Panc1 (cell line): ENCODE measurements around the gene TMOD2. TPM values are rescaled to one million over a fixed set of nuclear protein-coding genes. Genes with fewer than 3 reads are reported as not detected.
"Not testable (repeated sequence)": the region's sequence is repeated elsewhere in the genome, so short reads cannot be mapped to it uniquely, and the experiment has no call there.

Source experiments
- ATAC-seq: fragments of 200-7000 bp; cut with Tn5 transposase; 2 replicates; pipeline ENCODE4 v1.9.1; 2020; ENCODE audit warnings: mild to moderate bottlenecking, moderate library complexity
- BruUV-seq: library from RNA; stranded (reverse); fragments of 400-500 nt; replicated peaks from 2 replicates; lab custom pipeline; 2021; lab: Mats Ljungman, UMichigan
- CTCF ChIA-PET: fragments of 300-600 bp; sonication (Branson Sonifier 250); formaldehyde crosslinking; loops from one replicate; lab custom pipeline; 2022; ENCODE audit warnings: antibody characterized with exemption; lab: Charles Lee
- POLR2A ChIA-PET: fragments of 300-600 bp; sonication (Branson Sonifier 250); formaldehyde crosslinking; loops from one replicate; lab custom pipeline; 2022; ENCODE audit warnings: antibody characterized with exemption; lab: Charles Lee
- DNase-seq: peaks from one replicate; pipeline ENCODE4 v3.0.0-alpha.2; 2010; ENCODE audit warnings: low read depth, low spot score
- H3K27ac ChIP-seq: 2 replicates; pipeline ENCODE4 v1.5.1; 2011; ENCODE audit warnings: mild to moderate bottlenecking, low read length, inconsistent platforms
- H3K27me3 ChIP-seq: fragments of 200-500 bp; sonication (Bioruptor generic); 2 replicates; pipeline ENCODE4 v1.6.0; 2014; ENCODE audit warnings: low read length, inconsistent platforms; ENCODE audit not compliant: control insufficient read depth, insufficient read depth
- H3K36me3 ChIP-seq: fragments of 200-500 bp; sonication (Bioruptor generic); 2 replicates; pipeline ENCODE4 v1.5.1; 2014; ENCODE audit warnings: inconsistent platforms, mild to moderate bottlenecking, low read length, moderate library complexity; ENCODE audit not compliant: control insufficient read depth, insufficient read depth
- H3K4me1 ChIP-seq: 2 replicates; pipeline ENCODE4 v1.5.1; 2011; ENCODE audit warnings: inconsistent platforms, mild to moderate bottlenecking, low read length, moderate library complexity; ENCODE audit not compliant: control insufficient read depth, insufficient read depth
- H3K4me3 ChIP-seq, 2 experiments: 2 replicates each; pipeline ENCODE4 v1.5.1; 2011 to 2012; ENCODE audit warnings: low read depth in 2 of 2, low read length in 2 of 2, mild to moderate bottlenecking in 2 of 2, inconsistent platforms in 1 of 2, moderate library complexity in 1 of 2
- H3K9me3 ChIP-seq: fragments of 200-500 bp; sonication (Bioruptor generic); 2 replicates; pipeline ENCODE4 v1.5.1; 2014; ENCODE audit warnings: low read depth, mild to moderate bottlenecking, inconsistent platforms, low read length, moderate library complexity; ENCODE audit not compliant: control insufficient read depth, insufficient read depth
- POLR2AphosphoS5 ChIP-seq: IDR thresholded peaks from 2 replicates; pipeline ENCODE4 v1.6.1; 2012; ENCODE audit warnings: mild to moderate bottlenecking, low read depth, low read length, moderate library complexity
- SIN3A ChIP-seq: IDR thresholded peaks from 2 replicates; pipeline ENCODE4 v1.6.1; 2012; ENCODE audit warnings: low read depth, mild to moderate bottlenecking, low read length, moderate library complexity, borderline replicate concordance; ENCODE audit not compliant: insufficient read depth
- TCF7L2 ChIP-seq: IDR thresholded peaks from 2 replicates; pipeline ENCODE4 v1.6.1; 2011; ENCODE audit warnings: mild to moderate bottlenecking, low read depth, low read length, inconsistent platforms
- in situ Hi-C: cut with HindIII; loops from 2 replicates; pipeline ENCODE4 v1.10.0; 2016; ENCODE audit warnings: low sequenced_read_pairs, low pct_unique_long_range_greater_than_20kb
- intact Hi-C: fragments of 100-400 bp; cut with micrococcal nuclease; formaldehyde crosslinking; loops from one replicate; pipeline ENCODE4 v1.10.0; 2022; ENCODE audit not compliant: unreplicated experiment
- total RNA-seq: library from RNA; stranded (reverse); gene quantifications from one replicate; pipeline ENCODE4 v1.2.1, GENCODE V29; 2021; ENCODE audit not compliant: unreplicated experiment
- TF ChIP-seq, protein P1 (sequence below): fragments of 450-650 bp; IDR thresholded peaks from 2 replicates; pipeline ENCODE4 v1.5.1; 2017; ENCODE audit warnings: mild to moderate bottlenecking
- TF ChIP-seq, protein P2 (sequence below), 2 experiments: IDR thresholded peaks; 2 replicates each; pipeline ENCODE4 v1.6.1; 2011 to 2012; ENCODE audit warnings: low read depth in 2 of 2, control low read depth in 1 of 2, low read length in 1 of 2, mild to moderate bottlenecking in 1 of 2, moderate library complexity in 1 of 2; ENCODE audit not compliant: insufficient read depth in 1 of 2

Gene TMOD2
- total RNA-seq, 1 experiment from 2014 or later: 1.7 TPM

DNA sequence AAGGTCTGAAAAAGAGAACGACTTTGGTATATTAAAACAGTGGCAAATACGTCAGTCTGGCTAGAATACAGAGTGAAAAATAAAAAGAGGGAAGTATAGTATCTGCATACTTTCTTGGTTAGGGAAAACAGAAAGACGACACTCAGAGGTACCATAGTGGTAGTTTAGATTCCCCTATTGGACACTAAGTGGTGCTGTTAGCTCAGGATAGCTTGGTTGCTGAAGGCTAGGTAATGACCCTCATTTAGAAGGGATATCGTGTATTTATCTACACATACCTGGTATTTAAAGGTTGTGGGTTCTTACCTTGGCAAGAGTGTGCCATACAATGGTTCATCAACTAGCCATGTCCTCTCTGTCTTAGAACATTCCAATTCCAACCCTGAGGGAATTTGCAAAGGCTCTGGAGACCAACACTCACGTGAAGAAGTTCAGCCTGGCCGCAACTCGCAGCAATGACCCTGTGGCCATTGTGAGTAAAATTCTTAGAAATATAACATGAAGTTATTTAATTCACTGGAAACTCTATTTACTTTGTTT is 31.0 kb downstream of the TMOD2 start:
- in situ Hi-C loops: no loop called here
- no TSS peak for BruUV-seq
- Histone ChIP-seq H3K27ac (no peak overlapping the region), H3K36me3 (no peaks in the 10 kb centered on the region), H3K27me3 (no peaks in the 10 kb centered on the region), H3K9me3 (no peaks in the 10 kb centered on the region; the same call in 1 of the 2 replicates), H3K4me3 (no peak overlapping the region), H3K4me1 (no peaks in the 10 kb centered on the region)
- ChIA-PET POLR2A (interaction anchor here (0.5 kb wide), 1 partner anchor 94 kb away, joined by 4 read pairs; no protein-coding TSS in a partner anchor), CTCF (interaction anchor here (0.5 kb wide), 1 partner anchor 164 kb away, joined by 3 read pairs; no protein-coding TSS in a partner anchor)
- ATAC-seq (peak; percentile 68; the same call in 1 of the 2 replicates), DNase-seq (no peak)
- intact Hi-C loops: no loop called here
- no peak for TF ChIP-seq SIN3A
- TF ChIP-seq, protein P1, sequence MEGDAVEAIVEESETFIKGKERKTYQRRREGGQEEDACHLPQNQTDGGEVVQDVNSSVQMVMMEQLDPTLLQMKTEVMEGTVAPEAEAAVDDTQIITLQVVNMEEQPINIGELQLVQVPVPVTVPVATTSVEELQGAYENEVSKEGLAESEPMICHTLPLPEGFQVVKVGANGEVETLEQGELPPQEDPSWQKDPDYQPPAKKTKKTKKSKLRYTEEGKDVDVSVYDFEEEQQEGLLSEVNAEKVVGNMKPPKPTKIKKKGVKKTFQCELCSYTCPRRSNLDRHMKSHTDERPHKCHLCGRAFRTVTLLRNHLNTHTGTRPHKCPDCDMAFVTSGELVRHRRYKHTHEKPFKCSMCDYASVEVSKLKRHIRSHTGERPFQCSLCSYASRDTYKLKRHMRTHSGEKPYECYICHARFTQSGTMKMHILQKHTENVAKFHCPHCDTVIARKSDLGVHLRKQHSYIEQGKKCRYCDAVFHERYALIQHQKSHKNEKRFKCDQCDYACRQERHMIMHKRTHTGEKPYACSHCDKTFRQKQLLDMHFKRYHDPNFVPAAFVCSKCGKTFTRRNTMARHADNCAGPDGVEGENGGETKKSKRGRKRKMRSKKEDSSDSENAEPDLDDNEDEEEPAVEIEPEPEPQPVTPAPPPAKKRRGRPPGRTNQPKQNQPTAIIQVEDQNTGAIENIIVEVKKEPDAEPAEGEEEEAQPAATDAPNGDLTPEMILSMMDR: peak; percentile 48; the same call in 1 of the 2 replicates

DNA sequence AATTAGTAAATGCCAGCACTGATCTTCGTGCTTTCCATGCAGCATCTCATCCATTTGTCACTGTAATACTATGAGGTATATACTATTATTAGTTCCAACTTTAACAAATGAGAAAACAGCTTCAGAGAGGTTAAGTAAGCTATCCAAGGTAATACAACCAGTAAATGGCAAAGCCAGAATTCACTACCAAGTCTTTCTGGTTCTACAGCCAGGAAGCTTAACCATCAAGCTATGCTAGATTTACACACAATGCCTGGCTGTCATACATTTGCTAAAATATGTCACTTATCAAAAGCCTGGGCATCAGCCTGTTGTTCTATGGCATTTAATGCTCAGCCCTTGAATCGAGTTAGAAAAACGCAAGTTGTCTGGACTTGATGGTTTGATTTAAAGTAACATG is 32.6 kb downstream of the TMOD2 start:
- ATAC-seq: no peak
- Histone ChIP-seq H3K36me3 (no peaks in the 10 kb centered on the region), H3K27ac (no peak overlapping the region), H3K4me3 (no peak overlapping the region), H3K27me3 (no peaks in the 10 kb centered on the region), H3K9me3 (no peaks in the 10 kb centered on the region; the same call in 1 of the 2 replicates), H3K4me1 (no peaks in the 10 kb centered on the region)
- TF ChIP-seq, protein P2, sequence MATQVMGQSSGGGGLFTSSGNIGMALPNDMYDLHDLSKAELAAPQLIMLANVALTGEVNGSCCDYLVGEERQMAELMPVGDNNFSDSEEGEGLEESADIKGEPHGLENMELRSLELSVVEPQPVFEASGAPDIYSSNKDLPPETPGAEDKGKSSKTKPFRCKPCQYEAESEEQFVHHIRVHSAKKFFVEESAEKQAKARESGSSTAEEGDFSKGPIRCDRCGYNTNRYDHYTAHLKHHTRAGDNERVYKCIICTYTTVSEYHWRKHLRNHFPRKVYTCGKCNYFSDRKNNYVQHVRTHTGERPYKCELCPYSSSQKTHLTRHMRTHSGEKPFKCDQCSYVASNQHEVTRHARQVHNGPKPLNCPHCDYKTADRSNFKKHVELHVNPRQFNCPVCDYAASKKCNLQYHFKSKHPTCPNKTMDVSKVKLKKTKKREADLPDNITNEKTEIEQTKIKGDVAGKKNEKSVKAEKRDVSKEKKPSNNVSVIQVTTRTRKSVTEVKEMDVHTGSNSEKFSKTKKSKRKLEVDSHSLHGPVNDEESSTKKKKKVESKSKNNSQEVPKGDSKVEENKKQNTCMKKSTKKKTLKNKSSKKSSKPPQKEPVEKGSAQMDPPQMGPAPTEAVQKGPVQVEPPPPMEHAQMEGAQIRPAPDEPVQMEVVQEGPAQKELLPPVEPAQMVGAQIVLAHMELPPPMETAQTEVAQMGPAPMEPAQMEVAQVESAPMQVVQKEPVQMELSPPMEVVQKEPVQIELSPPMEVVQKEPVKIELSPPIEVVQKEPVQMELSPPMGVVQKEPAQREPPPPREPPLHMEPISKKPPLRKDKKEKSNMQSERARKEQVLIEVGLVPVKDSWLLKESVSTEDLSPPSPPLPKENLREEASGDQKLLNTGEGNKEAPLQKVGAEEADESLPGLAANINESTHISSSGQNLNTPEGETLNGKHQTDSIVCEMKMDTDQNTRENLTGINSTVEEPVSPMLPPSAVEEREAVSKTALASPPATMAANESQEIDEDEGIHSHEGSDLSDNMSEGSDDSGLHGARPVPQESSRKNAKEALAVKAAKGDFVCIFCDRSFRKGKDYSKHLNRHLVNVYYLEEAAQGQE (IDR thresholded peaks at IDR 0.05; ENCODE audit: insufficient read depth in 1 of 2, low read depth in 2 of 2, low read length in 1 of 2): no peak
- TF ChIP-seq POLR2AphosphoS5 (no peak), TCF7L2 (no peak), SIN3A (no peak)
- TF ChIP-seq, protein P1: no peak
- no peak for DNase-seq
- in situ Hi-C loops (no loop called here), intact Hi-C loops (no loop called here)
- ChIA-PET POLR2A (interaction anchor here (0.5 kb wide), 1 partner anchor 245 kb away, joined by 4 read pairs; no protein-coding TSS in a partner anchor), CTCF (no interaction called here)
- no TSS peak for BruUV-seq

DNA sequence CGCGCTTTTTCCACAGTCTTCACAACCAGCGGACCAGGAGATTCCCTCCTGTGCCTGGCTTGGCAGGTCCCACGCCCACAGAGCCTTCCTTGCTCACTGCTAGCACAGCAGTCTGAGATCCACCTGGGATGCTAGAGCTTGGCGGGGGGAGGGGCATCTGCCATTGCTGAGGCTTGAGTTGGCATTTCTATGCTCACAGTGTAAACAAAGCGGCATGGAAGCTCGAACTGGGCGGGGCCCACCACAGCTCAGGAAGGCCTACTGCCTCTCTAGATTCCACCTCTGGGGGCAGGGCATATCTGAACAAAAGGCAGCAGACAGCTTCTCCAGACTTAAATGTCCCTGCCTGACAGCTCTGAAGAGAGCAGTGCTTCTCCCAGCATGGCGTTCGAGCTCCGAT is 35.7 kb downstream of the TMOD2 start:
- H3K27ac ChIP-seq, intact Hi-C loops, H3K27me3 ChIP-seq, H3K4me3 ChIP-seq, POLR2A ChIA-PET, BruUV-seq, H3K9me3 ChIP-seq, H3K36me3 ChIP-seq, ATAC-seq, in situ Hi-C loops, DNase-seq, CTCF ChIA-PET, H3K4me1 ChIP-seq: not testable (repeated sequence)

DNA sequence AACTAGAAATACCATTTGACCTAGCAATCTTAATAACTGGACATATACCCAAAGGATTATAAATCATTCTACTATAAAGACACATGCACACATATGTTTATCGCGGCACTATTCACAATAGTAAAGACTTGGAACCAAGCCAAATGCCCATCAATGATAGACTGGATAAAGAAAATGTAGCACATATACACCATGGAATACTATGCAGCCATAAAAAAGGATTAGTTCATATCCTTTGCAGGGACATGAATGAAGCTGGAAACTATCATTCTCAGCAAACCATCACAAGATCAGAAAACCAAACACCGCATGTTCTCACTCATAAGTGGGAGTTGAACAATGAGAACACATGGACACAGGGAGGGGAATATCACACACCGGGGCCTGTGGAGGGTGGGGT is 41.1 kb downstream of the TMOD2 start:
- DNase-seq, POLR2A ChIA-PET, H3K4me3 ChIP-seq, in situ Hi-C loops, intact Hi-C loops, H3K4me1 ChIP-seq, BruUV-seq, ATAC-seq, H3K27ac ChIP-seq, CTCF ChIA-PET, H3K9me3 ChIP-seq, H3K27me3 ChIP-seq, H3K36me3 ChIP-seq: not testable (repeated sequence)
